ENCODE results near the gene USP10. TPM values are rescaled to one million over a fixed set of nuclear protein-coding genes. Genes with fewer than 3 reads are reported as not detected.

The USP10 gene
- total RNA-seq, 1 donor from 2014 or later = 70.8 TPM

- DNase-seq (ENCODE audit: extremely low read depth, low read depth, low spot score) = no peak
These were observed 118.3 kb downstream of the USP10 start for GRCh38 chr16:84818133-84818532.

GRCh38 chr16:84818989-84819643 is 119.3 kb downstream of the USP10 start:
- DNase-seq (ENCODE audit: extremely low read depth, low read depth, low spot score) = no peak

GRCh38 chr16:84819644-84820304 is 120.0 kb downstream of the USP10 start, which contains the start of gene CRISPLD2:
TSS of gene CRISPLD2 (plus strand) at chr16:84819985. CDS start at chr16:84838496, 18,511 bp downstream.
- no peak for DNase-seq (ENCODE audit: extremely low read depth, low read depth, low spot score)

DNA sequence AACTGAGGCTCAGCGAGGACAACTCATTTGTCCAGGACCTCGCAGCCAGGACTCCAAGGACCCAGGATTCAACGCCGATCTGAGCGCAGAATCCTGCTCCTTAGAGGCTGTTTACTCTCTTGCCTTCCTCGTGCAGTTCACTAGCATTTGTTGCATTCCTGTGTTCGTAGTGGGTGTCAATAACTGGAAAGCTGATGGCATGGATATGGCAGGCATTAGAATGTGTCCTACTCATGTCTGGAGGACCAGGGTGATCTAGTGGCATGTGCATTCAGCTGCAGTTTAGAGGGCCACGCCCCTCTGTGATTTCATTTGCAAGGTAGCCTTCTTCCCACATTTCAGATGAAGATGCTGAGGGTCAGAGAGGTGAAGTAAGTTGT is 120.5 kb downstream of the USP10 start:
- no peak for DNase-seq (ENCODE audit: extremely low read depth, low read depth, low spot score)

DNA sequence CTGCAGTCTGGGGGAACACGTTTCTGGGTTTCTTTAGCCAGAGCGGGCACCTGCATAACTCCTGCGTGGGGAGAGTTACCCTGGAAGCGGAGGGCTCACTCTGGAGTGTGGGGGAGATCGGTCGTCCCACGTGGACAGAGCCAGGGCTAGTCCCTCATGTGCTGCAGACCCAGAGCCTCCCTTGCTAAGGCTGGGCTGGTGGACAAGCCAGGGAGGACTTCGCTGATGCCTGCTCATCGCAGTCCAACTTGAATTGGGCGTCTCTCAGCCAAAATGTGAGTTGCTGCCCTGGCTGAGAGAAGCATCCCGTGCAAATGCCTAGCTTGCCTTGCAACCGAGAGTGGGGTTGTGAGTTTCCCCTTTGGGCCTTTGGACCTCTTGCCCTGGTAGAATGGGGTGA is 121.0 kb downstream of the USP10 start:
- DNase-seq (ENCODE audit: extremely low read depth, low read depth, low spot score) = no peak

- no peak for DNase-seq (ENCODE audit: extremely low read depth, low read depth, low spot score)
These were observed 121.4 kb downstream of the USP10 start for GRCh38 chr16:84821179-84821578.

DNA sequence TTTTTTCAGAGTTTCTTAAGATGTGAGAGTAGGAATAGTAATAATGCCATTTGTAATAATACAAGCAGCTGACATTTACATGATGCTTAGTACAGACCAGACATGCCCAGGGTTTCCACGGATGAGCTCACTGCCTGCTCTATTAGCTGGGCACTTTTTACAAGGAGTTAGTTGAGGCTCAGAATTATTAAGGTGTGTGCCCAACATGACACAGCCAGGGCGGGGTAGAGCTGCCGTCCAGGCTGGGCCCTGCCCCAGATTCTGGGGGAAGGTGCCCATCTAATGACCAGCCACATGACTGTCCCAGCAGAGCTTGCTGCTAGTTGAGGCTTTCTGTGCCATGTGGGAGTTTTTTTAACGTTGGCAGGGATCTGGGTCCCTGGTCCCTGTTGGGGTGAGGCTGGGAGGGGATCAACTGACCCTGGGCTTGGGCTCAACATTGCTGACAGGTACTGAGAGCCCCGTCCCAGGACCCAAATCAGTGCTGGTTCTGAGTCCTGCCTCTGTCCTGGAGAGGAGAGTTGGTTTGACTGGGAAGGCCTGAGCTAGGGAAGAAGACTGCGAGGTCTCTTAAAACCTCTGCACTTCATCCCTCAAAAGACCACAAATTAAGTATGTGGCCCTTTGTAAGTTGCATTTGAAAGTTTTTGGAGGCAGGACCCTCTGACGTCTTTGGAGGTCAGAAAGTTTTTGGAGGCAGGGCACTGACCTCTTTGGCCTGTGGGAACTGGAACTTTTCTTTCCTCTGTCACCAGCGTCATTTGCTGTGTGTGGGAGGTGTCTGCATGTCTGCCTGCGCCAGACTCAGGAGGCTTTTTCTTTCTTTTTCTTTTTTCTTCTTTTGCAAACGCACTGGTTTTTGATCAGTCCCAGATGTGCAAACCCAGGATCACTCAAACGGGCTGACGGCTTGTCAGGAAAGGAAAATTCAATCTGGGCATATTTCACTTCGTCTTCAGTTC is 122.2 kb downstream of the USP10 start:
- no peak for DNase-seq (ENCODE audit: extremely low read depth, low read depth, low spot score)

DNA sequence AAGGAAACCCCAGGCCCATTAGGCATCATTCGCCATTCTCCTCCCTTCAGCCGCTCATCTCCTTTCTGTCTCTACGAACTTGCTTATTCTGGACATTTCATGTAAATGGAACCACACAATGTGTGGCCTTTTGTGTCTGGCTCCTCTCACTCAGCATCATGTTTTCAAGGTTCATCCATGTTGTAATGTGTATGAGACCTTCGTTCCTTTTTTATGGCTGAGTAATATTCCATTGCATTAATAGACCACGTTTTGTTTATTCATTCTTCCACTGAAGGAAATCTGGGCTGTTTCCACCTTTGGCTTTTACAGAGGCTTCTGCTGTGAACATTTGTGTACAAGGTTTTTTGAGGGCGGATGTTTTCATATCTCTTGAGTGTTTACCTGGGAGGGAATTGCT is 123.2 kb downstream of the USP10 start:
- no peak for DNase-seq (ENCODE audit: extremely low read depth, low read depth, low spot score)

- no peak for DNase-seq (ENCODE audit: extremely low read depth, low read depth, low spot score)
These were observed 123.7 kb downstream of the USP10 start for GRCh38 chr16:84823484-84823883.

DNA sequence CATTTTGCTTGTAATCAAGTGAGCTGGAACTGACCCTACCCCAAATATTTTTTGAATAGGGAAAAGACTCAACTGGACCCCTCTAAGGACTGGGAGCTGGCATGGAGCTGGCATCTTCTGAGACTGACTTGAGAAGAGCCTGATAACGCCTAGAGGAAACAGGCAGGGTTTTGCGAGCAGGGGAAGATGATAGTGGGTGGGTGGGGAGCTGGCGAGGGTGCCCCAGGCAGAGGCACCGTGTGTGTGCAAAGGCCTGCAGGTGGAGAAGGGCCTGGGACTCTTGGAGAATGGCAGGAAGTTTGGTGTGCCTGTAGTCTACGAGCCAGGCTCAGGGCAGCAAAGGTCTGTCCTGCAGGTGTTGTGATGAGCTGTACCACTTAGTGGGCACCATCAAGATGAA is 124.1 kb downstream of the USP10 start:
- no peak for DNase-seq (ENCODE audit: extremely low read depth, low read depth, low spot score)

- DNase-seq (ENCODE audit: extremely low read depth, low read depth, low spot score) = no peak
These were observed 126.2 kb downstream of the USP10 start for GRCh38 chr16:84825896-84826557.

- DNase-seq (ENCODE audit: extremely low read depth, low read depth, low spot score) = no peak
These were observed 126.8 kb downstream of the USP10 start for GRCh38 chr16:84826558-84826941.

DNA sequence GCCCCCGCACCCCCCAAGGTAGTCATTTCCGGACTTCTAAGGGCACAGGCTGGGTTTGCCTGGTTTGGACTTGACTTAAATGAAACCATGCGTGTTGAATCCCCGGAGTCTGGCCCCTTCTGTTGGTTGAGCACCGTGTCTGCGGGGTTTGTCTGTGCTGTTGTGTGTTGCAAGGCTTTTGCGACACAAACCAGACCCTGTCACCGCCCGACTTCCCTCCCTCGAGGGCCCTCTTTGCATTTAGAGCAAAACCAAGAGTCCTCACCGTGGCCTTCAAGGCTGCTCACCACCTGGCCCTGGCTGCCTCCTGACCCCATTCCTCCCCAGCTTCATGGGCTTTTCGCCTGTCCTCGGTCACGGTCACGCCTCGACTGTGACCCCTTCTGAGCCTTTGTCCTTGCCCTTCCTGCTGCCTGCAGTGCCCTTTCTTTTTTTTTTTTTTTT is 127.4 kb downstream of the USP10 start:
- no peak for DNase-seq (ENCODE audit: extremely low read depth, low read depth, low spot score)

- DNase-seq (ENCODE audit: extremely low read depth, low read depth, low spot score) = no peak
These were observed 128.1 kb downstream of the USP10 start for GRCh38 chr16:84827897-84828296.

DNA sequence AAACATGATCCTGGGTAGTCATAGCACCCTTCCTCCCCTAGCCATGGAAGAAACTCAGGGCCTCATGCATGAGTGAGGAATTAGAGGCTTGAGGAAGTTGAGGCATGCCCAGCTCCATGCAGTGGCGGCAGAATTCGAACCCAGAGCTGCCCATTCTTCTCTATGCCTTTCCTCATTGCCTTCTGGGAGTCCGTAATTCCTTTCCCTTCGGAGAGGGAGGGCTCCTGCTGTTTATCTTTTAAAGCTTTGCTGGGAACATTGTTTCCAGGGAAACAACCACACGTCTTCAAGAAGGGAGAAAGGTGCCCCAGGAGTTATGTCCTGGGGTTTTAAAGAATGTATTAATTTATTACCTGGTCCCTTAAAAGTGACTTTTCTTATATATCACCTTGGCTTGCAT is 128.5 kb downstream of the USP10 start:
- DNase-seq (ENCODE audit: extremely low read depth, low read depth, low spot score) = no peak

Other genes starting within 250 kb of the USP10 start
- 27.4 and 32.6 TPM in 2 replicates for gene MEAK7, start 195.3 kb upstream of the USP10 start, total RNA-seq
- 311 and 460 TPM in 2 replicates for gene COTL1, start 81.9 kb upstream of the USP10 start, total RNA-seq
- gene KLHL36, start 51.5 kb upstream of the USP10 start, total RNA-seq = 47.5 and 51.6 TPM in 2 replicates
- gene CRISPLD2, start 120.0 kb downstream of the USP10 start, total RNA-seq = 9.9 and 19.0 TPM in 2 replicates

Data from glomerular endothelial cell (primary cell).